SKM-1 (cell line): ENCODE results near the gene GNAZ.

ENCODE experiments used
- DNase-seq: peaks from one replicate; lab custom pipeline; 2025; ENCODE audit not compliant: unreplicated experiment; lab: John Stamatoyannopoulos, UW

Gene GNAZ

DNA sequence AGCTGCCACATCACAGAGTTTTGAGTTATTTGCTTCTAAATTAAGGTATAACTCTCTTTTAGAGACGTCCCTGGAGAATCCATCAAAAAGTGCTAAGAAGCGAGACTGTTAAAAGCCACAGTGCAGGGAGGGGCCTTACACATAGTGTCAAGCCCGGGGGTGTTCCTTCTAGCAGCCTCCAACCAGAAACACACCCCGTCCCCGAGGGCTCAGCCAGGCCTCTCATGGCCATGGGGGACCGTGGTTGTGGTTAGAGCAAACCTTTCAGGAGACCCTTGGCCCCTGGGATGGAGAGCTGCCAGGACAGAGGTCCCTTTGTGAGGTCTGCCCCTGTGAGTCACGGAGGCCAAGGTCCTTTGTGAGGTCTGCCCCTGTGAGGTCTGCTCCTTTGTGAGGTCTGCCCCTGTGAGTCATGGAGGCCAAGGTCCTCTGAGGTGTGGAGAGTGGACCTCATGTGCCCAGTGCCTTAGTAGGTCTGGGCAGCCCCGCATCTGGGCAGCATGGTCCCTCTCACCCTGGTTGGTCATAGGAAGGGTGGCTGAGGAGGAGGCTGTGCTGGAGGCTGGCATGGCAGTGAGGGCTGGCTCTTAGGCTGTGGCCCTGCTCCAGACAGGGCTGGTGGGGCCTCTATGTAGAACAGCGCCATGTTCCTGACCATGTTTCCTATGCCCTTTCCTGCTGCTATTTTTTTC, 5.4 kb downstream of the GNAZ start:
- DNase-seq = no peak

DNA sequence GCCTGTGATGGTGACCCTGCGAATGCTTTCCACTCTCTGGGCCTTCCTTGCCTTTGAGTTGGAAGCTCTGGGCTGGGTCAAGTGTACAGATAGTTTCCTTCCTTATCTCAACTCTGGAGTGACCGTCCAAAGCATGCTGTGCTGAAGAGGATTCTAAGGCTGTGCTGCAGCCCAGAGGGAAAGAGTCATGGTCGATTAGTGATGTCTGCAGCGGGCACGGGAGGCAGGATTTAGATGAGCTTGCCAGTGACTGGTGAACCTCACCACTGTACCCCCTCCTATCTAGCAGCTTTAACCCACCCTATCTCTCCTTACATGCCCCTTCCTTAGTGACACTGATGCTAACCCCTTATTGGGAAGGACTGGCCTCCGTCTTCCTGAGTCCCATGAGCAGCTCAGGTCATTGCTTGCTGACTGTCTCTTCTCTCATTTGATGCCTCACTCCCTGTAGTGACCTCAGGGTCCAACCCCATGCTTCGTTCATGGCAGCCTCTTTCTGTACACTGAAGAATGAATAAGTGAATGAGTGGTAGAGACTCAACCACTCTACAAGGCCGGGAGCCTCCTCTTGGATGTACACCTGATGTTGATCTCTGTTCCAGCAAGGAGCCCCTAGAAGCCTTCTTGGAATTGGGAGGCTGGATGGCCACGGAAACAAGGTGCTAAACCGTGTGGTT, 6.7 kb downstream of the GNAZ start:
- no peak for DNase-seq

DNA sequence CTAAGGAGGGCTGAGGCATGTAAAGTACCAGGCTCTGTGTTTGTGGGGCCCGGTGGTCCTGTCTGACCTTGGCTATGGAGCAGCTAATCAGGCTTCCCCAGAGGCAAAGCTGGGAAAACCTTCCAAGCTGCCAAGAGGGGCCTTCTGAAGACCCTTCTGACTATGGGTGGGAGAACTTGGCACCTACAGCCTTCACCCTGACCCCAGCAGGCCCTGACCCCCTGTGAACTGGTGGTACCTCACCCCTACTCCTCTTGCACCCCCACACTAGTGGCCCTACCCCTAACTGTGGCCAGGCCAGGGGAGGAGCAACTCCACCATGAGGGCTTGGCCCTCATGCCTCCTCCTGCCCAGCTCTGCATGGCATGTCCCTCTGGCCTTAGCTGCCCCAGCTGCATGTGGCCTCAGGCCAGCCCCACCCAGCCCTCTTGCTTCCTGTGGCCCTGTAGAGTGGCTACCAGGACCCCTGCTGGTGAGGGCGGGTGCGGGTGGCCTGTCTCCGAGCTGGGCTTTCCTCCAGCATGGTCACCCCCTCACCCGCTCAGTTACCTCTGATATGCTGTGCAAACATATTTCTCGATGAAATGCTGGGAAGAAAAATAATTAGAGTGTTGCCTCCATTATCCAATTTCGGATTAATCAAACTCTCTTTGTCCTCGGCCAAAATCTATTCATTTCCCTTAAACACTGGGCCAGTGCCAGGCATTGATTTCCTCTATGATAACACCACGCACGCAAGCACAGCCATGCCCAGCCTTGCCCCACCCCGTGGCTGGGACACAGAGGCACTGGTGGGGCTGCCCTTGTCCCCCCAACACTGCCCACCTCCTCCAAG, 7.5 kb downstream of the GNAZ start:
- no peak for DNase-seq

DNA sequence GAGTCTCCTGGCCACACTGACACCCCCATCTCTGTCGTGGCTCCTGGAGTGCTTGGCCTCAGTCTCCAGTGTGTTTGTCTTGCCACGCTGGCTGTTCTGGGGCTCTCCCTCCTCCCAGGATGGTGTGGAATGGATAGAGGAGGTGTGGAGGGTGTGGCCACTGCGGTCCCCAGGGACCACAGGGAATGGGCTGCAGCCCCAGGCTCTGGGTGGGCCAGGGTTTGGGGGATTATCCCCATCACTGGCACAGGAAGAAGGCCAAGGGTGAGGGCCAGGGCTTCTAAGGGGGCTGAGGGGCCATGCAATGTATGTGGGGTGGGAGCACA, 8.1 kb downstream of the GNAZ start:
- no peak for DNase-seq

DNA sequence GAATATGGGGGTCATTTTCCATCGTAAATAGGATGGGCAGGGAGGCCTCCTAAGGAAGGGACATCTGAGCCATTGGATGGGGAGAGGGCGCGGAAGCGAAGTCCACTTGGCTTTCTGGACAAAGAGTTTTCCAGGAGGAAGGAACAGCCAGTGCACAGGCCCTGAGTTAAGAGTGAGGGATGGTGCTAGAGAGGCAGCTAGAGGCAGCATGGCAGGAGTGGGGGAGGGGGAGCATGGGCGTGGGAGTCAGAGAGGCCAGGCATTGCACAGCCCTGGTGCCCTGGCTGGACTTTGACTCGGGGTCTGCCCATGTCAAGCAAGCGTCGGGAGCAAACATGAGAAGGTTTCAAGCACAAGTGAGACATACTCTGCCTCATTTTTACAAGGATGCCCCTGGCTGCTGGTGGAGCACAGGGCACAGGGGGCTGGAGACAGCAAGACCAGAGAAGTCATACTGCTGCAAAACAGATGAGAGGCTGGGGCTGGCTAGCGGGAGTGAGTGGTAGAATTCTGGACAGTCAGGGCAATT, 9.0 kb downstream of the GNAZ start:
- no peak for DNase-seq

DNA sequence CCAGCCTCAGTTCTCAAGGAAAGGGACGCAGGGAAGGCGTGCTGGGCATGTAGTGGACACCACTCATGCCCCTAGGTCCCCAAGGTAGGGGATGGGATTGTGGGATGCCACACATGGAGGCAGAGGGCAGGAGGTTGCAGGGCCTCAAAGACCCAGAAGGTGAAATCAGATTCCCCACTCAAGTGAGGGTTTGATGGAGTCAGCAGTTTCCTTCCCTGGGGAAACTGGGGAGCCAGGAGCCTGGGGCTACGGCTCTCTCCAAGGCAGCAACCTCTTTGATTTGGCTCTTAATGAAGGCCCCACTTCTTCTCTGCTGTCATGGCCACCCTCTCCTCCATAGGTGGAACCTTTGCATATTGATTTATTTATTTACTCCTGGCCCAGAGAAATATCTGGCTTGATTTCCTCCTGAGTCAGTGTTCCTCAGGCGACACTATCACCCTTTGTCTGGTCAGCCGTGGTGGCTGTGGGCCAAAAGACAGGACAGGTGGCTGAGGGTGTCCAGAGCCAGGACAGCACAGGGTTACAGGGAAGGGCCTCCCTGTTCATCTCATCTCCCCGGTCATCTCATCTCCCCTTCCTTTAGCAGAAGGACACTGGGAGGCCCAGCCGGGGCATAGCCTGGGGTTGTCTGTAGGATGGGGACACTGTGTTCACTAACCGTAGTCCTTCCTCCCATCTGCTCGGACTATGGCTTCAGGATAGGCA, 9.6 kb downstream of the GNAZ start:
- DNase-seq = no peak

DNA sequence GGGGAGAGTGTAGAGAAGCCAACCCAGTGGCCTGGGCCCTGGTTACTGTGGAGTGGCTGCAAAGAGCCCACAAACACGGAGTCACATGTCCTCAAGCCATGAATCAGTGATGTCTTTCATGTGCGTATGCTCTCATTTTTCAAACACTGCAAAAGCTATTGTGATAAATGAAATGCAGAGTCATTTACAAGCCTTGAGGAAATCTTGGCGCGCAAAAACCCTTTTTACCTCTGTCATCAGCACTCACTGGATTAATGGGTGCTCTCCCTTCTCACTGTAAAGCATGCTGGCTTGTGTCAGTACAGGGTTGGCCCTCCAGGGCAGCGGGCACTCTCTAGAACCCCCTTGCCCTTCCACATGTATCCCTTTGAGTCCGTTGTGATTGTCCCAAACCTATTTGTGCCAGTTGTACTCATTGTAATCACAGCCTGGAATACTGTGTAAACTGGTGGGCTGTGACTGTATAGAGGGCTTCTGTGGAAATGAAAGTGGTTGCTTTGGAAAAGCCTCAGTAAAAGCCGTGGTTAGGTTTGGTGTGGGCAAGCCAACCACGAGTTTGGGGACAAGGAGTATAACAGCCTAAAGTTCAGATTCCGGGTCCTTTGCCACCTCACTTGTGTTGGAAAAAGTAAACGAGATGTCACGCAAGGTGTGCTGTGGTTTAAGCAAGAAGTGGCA, 10.4 kb downstream of the GNAZ start:
- DNase-seq = no peak

DNA sequence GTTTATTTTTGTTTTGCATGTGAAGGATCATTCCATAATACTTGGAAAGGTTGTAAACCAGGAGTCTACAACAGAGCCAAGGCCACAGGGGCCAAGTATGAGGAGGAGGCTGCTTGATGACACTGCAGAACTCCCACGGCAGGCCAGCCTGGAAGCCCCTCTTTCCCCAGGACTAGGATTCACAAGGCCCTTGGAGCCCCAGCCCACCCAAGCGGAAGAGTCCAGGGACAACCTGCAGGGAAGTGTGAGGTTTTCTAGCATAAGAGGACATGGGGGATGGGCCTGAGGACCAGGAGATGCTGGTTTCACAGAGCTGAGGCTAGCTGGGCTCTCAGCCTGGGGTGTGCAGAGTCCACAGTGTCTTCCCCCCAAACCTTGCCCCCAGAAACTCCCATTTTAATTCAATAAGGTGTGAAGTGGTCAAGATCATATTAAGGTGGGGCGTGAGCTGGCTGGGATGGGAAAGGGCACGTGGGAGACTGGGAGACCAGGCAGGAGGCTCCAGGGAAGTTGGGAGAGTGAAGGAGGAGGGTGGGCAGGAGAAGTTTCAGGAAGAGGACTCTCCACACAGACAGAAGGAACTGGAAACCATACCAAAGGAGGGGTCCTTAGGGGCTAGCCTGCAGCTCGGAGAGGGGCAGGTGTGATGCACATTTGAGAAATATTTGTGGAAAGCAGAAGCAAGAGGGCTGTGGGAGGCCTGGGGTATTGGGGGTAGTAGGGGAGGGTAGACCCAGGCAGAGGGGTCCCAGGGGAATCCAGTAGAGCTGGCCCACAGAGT, 12.4 kb downstream of the GNAZ start:
- no peak for DNase-seq

DNA sequence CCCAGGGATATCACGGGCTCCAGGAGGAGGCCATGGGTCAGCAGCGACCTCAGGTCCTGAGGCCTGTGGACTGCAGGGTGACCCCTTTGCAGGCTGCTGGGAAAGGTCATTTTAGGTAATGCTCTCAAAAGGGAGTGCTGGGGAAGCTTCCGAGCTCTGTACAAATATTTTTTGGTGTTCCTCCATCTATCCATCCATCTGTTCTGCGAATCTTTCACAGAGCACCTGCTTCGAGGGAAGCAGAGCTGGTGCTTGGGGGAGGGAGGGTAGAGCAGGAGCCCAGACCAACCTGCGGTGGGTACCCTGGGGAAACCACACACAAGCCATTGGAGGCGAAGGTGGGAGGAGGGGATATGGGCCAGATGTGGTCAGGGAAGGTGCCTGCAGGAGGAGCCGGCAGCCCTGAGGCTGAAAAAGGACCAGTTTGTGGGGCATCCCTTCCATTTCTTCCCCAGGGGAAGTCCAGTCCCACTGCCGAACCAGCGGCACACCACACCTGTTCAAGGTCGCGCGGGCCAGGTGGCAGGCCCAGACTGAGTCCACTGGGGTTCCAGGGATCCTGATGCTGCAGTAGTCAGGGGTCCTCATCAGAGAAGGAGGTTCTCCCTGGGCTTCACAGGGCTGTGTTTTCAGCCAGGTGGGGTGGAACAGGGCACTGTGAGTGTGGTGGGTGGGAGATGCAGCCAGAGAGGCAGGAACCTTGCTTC, 13.1 kb downstream of the GNAZ start:
- no peak for DNase-seq

DNA sequence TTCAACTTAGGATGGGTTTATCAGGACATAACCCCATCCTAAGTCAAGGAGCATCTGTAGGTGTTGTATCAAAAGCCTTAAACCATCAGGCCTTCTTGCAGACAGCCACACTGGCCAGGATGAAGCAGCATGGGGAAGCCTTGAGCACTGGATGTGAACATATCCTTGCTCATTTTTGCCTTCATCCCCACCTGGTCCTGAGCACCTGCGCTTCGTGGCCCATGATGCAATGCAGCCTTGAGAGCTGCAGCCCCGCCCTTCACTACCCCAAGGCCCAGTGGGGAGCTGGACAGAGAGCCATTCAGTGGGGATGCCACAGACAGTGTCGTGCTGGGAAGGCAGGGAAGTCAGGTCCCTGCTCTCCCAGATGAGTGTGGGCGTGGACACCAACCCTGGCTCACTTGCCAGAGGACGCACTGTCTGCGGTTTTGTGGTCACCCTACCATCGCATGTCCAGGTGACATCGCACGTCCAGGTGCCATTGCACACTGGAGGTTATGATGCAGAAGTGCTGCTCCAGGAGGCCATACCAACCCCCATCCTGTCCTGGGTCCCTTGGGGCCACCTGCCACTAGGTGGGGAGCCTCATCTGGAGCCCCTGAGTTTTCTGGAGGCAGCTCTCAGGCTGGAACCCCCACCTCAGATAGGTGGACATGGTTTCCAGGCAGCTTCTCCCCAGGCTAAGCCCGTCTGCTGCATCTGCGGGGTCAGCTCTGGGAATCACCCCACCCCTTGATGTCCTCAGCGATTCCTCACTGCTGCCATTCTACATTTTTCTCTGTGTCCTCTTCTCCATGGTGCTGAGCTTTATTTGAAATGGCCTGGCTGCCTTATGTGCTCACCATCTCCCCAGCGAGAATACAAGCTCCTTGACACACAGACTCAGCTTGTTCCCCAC, 14.4 kb downstream of the GNAZ start:
- no peak for DNase-seq

DNA sequence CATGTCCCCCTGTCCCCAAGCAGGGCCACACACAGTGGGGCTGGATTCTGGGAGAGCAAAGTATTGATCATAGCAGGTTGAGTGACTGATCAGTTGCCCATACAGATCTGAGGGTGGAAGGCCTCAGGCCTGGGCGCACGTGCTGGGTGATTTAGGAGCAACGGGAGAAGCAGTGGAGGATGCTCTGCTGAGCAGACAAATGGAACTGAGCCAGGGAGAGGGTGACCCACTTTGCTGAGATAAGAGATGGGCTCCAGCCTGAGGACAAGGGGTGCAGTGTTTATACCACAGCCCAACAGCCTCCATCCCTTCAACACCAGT, 15.0 kb downstream of the GNAZ start:
- DNase-seq = no peak

DNA sequence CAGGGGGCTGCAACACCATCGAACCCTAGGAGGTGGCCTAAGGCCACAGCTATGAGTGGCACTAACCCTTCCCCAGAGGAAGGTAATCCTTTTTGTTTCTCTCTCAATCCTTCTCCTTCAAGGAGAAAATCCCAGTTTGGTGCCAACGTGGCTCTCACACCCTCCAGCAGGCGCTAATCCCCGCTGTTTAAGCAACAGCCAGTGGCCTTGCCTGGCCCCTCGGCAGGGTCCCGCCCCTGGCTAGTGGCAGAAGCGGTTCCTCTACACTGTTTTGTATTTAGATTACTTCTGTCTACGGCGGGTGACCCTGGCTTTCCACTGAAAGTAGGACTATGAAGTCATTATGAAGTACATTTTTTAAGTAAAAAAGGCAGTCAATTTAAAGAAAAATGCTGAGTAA, 15.5 kb downstream of the GNAZ start:
- no peak for DNase-seq

DNA sequence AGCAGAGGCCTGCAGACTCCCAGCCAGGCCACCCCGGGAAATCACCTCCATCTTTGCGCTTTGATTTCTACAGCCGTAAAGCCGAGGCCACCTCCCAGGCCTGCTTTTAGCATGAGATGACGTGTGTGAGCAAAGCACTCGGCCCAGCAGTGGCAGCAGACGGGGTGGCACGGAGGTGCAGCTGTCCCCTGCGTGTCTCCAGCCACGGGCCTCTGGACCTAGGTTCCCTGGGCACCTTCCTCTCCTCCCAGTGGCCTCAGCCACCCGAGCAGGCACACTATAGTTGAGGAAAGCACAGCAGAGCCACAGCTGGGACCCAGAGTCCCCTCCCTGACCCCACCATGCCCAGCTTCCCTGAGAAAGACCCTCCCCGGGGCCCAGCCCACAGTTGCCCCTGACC, 15.9 kb downstream of the GNAZ start:
- no peak for DNase-seq

DNA sequence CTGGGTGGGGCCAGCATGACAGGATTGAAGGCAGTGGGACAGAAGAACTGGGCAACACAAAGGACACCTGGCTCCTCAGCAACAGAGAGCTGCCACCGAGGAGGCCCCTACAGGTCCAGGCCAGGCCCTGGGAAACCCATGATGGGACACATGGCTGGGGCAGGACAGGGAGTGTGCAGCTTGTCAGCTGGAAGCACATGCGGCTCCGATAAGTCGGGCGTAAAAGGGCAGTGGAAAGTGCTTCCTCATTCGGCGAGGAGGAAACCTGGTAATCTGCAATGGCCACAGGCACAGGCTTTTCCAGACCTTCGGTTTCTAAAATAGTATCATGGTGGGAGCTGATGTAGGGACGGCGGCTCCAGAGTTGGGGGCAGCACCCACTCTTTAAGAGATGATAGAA, 16.5 kb downstream of the GNAZ start:
- DNase-seq = no peak

DNA sequence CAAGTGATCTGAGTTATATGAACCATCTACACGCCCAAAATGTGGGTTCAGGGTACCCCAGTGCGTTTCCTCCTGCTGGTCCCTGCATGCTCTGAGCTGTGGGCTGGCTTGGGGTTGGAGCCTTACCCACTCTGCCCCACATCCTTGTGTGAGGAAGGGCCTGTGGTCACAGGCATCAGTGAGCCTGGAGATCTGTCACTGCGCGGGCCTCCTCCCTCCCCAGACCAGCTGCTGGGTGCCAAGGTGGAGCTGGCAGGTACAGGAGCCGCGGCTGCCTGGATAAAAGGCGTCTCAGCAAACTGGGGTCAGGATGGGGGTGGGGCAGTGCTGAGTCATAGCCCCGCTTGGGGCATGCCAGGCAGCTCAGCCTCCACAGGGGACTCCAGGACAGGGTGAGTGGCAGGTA, 17.9 kb downstream of the GNAZ start:
- DNase-seq = no peak

DNA sequence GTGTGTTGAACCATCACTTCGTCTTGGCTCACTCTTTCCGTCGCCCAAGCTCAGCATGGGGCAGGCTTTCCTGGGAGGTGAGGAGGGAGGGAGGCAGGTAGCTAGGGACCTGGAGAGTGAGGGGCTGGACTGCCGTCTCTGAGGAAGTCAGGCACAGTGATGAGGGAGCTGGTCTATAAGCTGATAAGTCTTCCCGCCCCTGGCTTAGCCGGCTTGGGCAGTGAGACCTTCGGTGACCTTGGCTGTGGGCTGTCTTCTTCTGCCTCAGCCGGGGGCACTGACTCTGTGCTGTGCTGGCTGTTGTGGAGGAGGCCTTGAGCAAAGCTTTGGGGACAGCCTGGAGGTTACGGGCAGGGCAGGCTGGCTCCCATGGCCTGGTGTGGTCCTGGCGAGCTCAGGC, 18.7 kb downstream of the GNAZ start:
- DNase-seq = no peak

DNA sequence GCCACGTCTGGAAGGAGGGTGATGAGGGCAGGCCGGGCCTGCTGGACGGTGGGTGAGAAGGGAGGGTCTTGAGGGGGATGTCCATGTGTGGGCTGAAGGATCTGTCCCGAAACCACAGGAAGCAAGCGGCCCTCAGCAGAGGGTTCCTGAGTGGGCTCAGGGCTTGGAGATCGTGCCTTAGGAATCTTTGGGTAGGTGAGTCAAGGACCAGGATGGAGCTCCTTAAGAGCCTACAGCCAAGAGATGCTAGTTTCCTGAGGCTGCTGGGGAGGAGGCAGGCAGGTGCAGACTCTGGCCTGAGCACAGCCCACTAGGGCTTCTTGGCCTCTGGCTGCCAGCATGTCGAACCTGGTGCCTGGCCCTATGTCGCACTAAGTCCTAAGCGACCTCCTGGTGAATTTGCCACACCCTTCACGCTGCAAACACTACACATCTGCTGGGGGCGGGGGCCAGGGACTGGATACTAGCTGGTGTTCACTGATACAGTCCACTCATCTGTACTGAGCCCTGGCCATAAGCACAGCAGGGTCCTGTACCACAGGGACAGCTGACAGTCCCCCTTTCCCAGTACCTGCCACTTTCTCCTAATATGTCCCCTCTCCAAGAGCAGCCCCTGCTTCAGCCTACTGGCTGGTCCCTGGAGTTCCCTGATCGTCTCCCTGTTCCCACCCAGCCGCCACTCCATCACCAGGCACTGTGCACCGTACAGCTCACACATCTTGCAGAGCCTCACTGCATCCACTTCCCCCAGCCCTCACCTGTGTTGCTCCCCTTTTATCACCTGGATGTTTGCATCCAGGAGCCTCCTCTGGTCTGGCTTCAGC, 19.5 kb downstream of the GNAZ start:
- no peak for DNase-seq

DNA sequence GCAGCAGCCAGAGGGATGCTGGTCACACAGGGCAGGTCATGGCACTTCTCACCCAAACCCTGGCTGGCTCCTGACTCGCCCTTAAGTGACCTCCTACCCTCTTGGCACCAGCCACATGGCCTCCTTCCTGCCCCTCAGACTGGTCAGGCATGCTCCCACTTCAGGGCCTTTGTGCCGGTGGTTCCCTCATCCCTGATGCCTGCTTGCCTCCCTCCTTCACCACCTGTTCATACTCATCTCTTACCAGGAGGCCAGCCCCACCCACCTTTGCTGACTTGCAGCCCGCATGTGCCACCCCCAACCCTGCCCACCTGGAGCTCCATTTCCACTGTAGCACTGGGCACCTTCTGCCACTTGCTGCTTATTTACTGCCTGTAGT, 20.1 kb downstream of the GNAZ start:
- no peak for DNase-seq
